H1 (cell line): ENCODE results near the gene ADSS1. TPM values are rescaled to one million over a fixed set of nuclear protein-coding genes. Genes with fewer than 3 reads are reported as not detected.

Experiments
- CBX5 ChIP-seq: fragments of 300-800, 300-1000 bp; sonication (generic); IDR thresholded peaks from 2 replicates; pipeline ENCODE4 v1.7.1; 2016; ENCODE audit warnings: antibody characterized with exemption, low read length, low read depth
- polyA plus RNA-seq, 7 experiments: library from polyadenylated mRNA; depleted of rRNA in 3 of 7; stranded (reverse) in 5 of 7; unstranded in 2 of 7; fragments of >200 nt in 5 of 7; fragments of 200-250 nt in 2 of 7; gene quantifications; 1 replicate in 5 of 7; 2 replicates in 1 of 7; 4 replicates in 1 of 7; pipeline versions ENCODE4 v1.2.1 to v1.2.3, GENCODE V29; 2011 to 2013; ENCODE audit warnings: missing spikeins in 2 of 7, mixed read lengths in 2 of 7
- total RNA-seq: library from RNA; stranded (reverse); fragmentation: NEBNext Ultra II Directional; extraction: Animal tissue kit (Norgen Biotek cat#: 25700); gene quantifications from 2 replicates; pipeline ENCODE4 v1.2.1, GENCODE V29; 2021

The ADSS1 gene
- total and polyA plus RNA-seq, 2 of the 8 experiments (the other 6 are each of a cell fraction or from before 2014, with no cell fraction given), result 7.1 to 7.9 TPM

DNA sequence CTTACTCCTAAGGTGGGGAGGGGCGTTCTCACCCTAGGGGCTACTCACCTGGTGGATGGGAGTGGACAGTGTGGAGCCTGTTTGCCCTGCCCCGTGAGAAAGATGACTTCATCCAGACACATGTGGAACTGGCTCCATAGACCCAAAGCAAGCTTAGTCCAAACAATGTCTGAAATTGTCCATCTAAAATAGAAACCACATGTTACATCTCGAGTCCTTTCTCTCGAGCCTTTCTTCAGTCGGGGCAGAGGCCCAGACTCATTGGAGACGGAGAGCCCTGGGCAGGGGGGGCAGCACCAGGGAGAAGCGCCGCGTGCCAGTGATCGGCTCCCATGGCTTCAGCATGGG lies 33.2 kb downstream of the ADSS1 start (continued):
- TF ChIP-seq CBX5, result no peak
